Measurements from ENCODE around the gene MTRF1. TPM values are rescaled to one million over a fixed set of nuclear protein-coding genes. Genes with fewer than 3 reads are reported as not detected.

The MTRF1 gene
- total and polyA plus RNA-seq, 9 of the 15 experiments (the other 6 are each of a cell fraction or from before 2014, with no cell fraction given) = 12.5 to 33.7 (median 20.1) TPM

- TF ChIP-seq YY1 (IDR thresholded peaks at IDR 0.05; ENCODE audit: borderline replicate concordance in 1 of 3, control insufficient read depth in 1 of 3, extremely low read depth in 1 of 3, insufficient read depth in 3 of 3, insufficient read length in 1 of 3, insufficient replicate concordance in 2 of 3, low read depth in 1 of 3, low read length in 2 of 3) = peak in 2 of 3 experiments; percentile 27 to 36
- TF ChIP-seq NFIX (CRISPR knock-in tag; IDR thresholded peaks at IDR 0.05; ENCODE audit: low read depth) = no peak
- TF ChIP-seq MTF1 (CRISPR knock-in tag; IDR thresholded peaks at IDR 0.05; ENCODE audit: borderline replicate concordance) = no peak
- no peak for TF ChIP-seq CBFA2T2 (conservative IDR thresholded peaks at IDR 0.05)
- no peak; a peak in 1 of 4 replicates for TF ChIP-seq HDAC1 (IDR thresholded peaks at IDR 0.05)
- TF ChIP-seq ZNF398 (CRISPR knock-in tag; IDR thresholded peaks at IDR 0.05) = no peak
- TF ChIP-seq MYBL2 (IDR thresholded peaks at IDR 0.05; ENCODE audit: low read depth) = no peak
- TF ChIP-seq MYBL2 (CRISPR knock-in tag; IDR thresholded peaks at IDR 0.05; ENCODE audit: borderline replicate concordance) = no peak
- no peak for TF ChIP-seq ZNF431 (CRISPR knock-in tag; IDR thresholded peaks at IDR 0.05)
- TF ChIP-seq TRIM25 (IDR thresholded peaks at IDR 0.05; ENCODE audit: borderline replicate concordance) = no peak
- TF ChIP-seq ATF3 (IDR thresholded peaks at IDR 0.05) = peak; percentile 90
- 0 out of 2 replicates have a peak, but pooled peaks have one; percentile 39 for TF ChIP-seq ATF3 (CRISPR knock-in tag; conservative IDR thresholded peaks at IDR 0.05)
- no peak for TF ChIP-seq EHMT2 (IDR thresholded peaks at IDR 0.05)
- TF ChIP-seq U2AF1 (optimal IDR thresholded peaks at IDR 0.05; ENCODE audit: low read depth, low read length) = no peak
- TF ChIP-seq CXXC5 (CRISPR knock-in tag; IDR thresholded peaks at IDR 0.05) = peak; percentile 83
- TF ChIP-seq HMGN3 (IDR thresholded peaks at IDR 0.05; ENCODE audit: borderline replicate concordance, extremely low read depth, insufficient read length, low read depth, low read length) = peak; percentile 35
- TF ChIP-seq SIN3A (IDR thresholded peaks at IDR 0.05; ENCODE audit: borderline replicate concordance in 2 of 2, control insufficient read depth in 1 of 2, low read depth in 2 of 2, low read length in 2 of 2) = no peak
- no peak for TF ChIP-seq ZFP30 (CRISPR knock-in tag; IDR thresholded peaks at IDR 0.05; ENCODE audit: borderline replicate concordance)
- TF ChIP-seq ZNF347 (CRISPR knock-in tag; IDR thresholded peaks at IDR 0.05; ENCODE audit: low read depth) = no peak
- TF ChIP-seq ZNF408 (CRISPR knock-in tag; IDR thresholded peaks at IDR 0.05; ENCODE audit: low read depth) = no peak
These were observed 69.2 kb downstream of the MTRF1 start, which contains the start of gene KBTBD7 (continued) for GRCh38 chr13:41193919-41194824.
